CD1c-positive myeloid dendritic cell (primary cell): ENCODE data around the gene TRIM9.
A peak's percentile ranks its signal among the peaks of the same experiment; 100 is the strongest.

ENCODE experiments used
- DNase-seq: peaks from one replicate; pipeline ENCODE4 v3.0.0-alpha.2; 2016; ENCODE audit errors: extremely low spot score

Gene TRIM9

DNA sequence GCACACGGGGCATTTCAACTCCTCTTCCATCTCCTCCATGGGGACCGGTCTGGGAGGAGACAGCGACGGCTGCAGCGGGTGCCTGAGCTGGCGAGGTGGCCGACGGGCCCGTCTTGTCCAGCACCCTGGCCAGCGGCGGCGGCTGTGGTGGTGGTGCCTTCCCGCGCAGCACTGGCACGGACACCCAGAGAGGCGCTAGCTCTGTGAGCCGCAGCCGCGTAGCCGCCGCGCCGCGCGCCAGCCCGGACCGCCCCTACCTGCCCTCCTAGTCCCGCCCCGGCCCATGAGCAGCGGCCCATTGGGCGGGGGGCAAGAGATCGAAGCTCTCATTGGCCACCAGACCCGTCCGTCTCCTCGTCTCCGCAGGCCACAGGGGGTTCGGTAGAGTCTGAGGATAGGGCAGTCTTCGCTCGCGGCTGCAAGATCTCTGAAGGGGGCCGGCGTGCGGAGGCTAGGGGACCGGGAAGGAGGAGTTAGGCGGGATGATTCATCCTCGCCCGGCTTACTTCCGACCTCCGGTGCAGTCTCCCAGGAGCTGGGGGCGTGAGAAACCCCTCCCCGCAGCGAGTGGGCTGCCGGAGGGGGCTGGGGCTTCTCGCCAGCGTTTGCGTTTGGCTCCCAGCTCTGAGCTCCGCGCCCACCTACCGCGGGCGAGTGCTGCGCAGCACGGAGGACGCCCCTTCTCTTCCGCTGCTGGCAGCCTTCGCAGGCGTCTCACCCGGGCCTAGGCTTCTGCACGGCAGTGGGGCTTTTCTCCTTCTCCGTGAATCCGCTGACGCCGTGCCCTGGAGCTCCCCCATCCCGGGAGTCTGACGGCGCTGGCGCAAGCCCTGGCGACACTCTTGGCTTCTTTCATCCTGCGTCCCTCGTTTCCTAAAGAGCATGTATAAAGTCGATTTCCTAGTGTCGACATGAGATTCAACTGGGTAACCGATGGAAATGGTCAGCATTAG lies at the start of gene TRIM9:
TSS of gene TRIM9 (minus strand) at position 205 of the 953 bp plus-strand sequence. CDS start at position 39, 166 bp downstream.
- peak; percentile 86 for DNase-seq

DNA sequence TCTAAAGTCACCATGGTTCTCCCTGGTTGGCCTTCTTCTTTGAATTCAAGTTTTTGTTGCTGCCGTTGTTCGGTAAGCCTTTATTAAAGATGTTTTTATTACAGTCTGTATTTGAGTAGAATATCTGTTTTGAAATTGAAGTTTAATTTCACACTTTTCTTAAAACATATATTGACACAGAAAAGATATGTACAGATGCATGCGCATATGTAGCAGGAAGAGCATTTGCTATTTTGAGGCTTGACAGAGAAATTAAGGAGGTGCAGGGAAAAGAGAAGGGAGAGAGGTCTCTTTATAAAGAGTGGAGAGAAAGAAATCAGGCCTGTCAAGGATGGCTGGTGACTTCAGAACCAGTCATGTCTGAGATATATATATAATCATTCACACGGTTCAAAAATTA lies 46.0 kb upstream of the TRIM9 start:
- no peak for DNase-seq

DNA sequence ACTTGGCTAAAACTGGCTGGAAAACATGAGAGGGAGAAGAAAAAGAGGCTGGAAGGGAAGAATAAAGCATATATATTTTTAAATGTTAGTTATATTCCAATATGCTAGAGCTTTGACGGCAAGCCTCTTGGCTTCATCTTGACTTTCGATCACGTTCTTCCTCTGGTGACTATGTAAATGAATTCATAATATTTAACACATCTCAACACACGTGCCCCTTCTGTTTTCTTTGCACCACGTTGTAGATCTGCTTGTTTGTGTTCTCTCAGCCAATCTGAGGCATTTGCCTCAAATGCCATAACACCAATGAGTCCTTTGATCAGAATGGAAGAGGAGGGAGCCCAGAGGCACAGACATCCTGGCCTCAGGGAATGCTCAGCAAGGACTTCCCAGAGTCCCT lies 45.4 kb upstream of the TRIM9 start:
- no peak for DNase-seq

DNA sequence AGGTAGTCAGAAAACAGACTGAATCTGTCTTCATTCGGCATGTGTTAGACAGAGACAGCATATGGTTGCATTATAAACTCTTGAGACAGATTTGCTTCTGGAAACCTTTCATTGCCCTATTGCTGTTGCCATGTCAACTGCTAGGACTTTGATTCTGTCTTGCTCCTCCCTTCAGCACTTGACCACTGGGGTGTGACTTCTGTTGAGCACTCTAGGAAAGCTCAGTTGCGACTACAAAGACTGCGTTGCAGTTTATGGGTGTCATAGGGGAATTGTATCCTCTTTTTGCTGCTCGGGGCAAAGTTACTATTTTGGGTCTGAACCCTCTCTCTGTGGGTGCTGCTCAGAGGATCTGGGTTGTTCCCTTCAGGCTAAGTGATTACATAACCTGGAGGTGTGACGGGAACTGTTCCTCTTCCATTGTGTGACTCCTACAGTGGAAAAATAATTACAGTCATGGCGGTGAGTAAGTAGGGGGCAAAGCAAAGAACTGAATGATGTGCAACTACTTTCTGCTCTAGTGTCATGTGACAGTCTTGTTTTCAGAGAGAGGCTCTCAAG lies 44.3 kb upstream of the TRIM9 start:
- DNase-seq = peak; percentile 39

DNA sequence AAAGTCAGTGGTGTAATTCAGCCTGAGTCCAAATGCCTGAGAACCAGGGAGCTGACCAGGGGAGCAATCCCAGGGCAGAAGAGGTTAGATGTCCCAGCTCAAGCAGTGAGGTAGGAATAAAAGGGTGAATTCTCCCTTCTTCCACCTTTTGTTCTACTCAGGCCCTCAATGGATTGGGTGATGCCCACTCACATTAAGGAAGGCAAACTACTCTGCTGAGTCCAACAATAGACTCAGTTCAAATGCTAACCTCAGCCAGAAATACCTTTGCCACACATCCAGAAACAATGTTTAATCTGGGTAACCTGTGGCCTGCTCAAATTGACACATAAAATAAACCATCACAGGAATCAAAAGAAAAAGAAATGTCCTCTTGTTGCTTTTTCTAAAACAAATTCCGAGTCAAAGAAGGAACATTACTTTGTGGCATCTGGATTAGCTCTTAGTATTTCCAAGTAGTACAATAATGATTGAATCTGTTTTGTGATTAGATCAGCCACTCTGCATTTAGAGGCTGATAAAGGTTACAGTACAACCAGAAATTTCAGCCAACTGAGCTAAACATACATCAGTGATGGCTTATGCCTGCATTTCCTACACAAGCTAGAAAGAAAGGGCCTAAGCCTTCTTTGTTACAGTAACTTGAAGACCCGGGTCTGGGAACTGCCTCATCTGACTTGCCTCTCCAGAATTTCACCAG lies 43.6 kb upstream of the TRIM9 start:
- DNase-seq = no peak

DNA sequence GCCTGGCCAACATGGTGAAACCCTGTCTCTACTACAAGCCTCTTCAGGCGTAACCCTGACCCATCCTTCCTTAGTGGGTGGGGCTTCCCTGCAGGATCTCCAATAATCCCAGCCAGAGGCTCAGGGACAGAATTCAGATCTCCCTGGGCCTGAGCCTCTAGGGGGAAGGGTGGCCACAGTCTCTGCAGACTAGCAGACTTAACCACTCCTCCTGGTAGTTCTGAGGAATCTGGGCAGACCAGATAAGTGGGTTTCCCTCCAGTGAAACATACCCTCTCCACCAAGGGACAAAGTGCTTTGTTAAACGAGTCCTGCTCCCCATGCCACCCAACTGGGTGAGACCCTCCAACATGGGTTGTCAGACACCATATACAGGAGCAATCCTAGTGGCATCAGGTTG lies 36.6 kb upstream of the TRIM9 start:
- DNase-seq = no peak

DNA sequence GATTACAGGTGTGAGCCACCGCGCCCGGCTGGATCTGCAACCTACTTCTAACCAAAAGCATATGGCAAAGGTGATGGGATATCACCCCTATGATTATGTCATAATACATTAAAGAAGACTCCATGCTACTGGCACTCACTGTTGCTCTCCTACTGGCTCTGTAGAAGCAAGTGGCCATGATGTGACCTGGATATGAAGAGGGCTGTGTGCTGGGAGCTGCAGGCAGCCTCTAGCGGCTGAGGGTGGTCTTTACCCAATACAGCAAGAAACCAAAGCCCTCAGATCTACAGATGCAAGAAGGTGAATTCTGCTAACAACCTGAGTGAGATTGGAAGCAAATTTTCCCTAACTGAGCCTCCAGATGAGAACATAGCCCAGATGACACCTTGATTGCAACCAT lies 34.2 kb upstream of the TRIM9 start:
- no peak for DNase-seq

DNA sequence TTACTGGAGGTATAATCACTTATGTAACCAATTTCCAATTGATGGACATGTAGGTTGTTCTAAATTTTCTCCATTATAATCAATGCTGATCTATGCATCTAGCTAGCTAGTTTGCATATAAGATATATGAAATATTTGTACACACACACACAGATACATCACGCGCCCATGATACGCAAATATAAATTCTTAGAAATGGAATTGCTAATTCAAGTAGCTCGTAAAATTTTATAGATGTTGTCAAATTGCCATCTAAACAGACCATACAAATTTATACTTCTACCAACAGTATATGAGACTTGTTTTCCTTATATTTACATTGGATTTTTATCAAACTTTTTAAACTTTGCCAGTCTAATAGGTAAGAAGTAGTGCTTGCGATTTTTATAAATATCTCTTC lies 29.1 kb upstream of the TRIM9 start:
- no peak for DNase-seq

DNA sequence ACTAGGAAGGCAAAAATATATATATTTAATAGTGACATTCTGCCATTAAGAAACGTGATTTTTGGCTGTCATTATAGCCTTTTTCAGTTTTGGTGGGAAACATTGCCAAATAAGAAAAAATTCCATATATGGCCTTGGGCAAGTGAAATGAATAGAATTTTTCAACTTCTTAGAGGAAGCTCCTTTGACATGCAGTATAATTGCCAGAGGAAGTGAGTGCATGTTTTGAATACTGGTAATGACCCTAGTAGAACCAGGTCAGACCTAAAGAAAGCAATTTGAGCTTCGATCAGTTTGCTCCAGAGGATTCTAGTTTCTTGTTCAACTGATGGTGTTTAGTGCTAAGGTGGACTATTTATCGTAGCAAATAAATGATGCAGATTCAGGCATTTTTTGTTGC lies 26.2 kb upstream of the TRIM9 start:
- DNase-seq = no peak

DNA sequence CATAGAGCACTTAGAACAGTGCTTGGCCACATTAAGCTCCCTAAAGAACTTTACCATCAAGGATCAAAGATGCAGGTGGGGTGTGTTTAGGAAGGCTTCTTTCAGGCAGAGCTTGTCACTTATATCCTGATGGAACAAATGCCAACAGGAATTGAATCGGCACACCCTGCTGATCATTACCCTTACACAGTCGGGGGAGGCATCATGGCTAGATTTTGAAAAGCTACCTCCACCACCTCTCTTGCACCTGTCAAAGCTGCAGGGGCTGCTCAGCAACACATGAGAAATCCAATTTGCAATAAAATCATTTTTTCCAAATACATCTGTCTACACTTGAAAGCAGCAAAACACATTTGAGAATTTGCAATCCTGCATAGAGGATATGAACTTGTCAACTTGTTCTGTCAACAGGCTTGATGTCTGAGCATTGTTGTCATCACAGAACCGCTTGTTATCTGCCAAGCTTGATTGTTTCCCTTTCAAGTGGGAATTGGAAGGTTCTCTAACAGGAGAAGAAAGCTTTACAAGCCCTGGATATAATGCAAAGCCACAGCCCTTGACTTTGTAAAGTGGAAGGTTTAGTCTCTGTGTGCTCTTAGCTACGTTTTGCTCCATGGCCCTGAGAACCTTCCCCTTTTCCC lies 24.6 kb upstream of the TRIM9 start:
- DNase-seq = no peak

DNA sequence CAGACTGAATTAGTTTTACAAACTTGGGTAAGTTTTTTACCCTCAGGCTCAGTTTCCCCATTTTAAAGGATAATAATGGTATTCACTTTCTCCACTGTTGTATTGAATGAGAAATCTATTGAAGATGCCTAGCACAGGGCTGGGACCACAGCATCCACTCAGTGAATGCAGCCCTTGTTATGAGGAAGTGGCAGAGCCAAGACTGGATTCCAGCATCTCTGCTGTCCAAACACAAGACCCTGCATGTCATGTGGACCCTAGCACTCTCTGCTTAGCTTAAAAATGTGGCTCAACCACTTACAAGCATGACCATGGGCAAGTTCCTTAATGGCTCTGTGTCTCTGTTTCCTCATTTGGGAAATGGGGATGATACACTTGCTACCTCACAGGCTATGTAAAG lies 24.1 kb upstream of the TRIM9 start:
- no peak for DNase-seq

DNA sequence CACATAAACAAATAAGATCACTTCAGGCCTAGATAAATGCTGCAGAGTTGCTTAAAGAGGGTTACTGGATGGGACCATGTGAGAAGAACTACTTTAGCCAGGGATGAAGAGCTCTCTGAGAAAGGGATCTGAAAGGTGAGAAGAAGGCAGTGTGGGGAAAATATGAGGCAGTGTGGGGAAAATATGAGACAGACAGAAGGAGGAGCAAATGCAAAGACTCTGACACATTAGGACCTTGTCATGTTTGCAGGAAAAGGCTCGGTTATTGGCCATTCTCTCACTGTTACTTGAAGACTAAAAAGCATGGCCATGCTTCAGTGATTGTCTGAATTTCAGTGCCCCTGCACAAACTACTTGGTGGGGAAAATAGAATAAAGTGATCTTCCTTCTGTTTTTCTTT lies 22.7 kb upstream of the TRIM9 start:
- DNase-seq = no peak

DNA sequence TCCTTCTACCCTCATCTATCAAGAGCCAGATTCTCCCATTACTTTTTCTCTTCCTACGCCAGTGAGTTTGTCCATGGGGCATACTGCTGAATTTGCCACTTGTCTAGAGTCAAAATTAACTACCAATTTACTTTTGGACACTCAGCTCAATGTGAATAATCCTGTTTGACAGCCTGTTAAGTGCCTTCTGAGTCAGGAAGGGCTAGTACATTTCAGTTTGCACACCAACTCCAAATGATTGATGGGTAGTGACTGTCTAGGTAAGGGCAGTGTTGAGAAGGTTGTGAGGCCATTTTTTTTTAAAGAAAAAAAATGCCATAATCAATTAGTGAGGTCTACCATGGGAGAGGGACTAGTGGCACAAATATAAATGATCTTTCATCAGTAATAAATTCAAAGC lies 21.8 kb upstream of the TRIM9 start:
- DNase-seq = no peak

DNA sequence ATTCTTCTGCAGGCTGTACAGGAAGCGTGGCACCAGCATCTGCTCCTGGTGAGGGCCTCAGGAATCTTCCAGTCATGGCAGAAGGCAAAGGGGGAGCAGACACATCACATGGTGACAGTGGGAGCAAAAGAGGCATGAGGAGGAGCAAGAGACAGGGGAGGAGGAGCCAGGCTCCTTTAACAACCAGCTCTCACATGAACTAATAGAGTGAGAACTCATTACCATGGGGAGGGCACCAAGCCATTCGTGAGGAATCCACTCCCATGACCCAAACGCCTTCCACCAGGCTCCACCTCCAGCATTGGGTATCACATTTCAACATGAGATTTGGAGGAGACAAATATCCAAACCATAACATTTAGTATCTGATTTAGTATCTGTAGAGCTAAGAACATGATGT lies 14.7 kb upstream of the TRIM9 start:
- no peak for DNase-seq

DNA sequence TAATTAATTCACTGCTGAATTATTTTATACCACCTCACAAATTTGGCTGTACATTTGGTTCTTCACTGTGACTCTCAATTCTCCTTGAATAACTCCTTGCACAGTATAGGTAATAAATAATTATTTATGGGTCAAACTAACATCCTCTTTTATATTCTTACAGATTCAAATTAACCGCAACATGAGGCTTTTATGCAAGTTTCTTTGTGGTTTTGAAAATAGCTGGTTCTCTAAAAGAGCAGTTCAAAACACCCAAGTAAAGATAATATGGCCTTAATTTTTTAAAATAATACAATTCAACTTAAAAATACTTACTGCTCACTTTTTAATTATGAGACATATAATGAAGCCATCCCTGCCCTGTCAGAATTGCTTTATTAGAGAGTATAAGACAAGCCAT lies 12.9 kb upstream of the TRIM9 start:
- DNase-seq = no peak

DNA sequence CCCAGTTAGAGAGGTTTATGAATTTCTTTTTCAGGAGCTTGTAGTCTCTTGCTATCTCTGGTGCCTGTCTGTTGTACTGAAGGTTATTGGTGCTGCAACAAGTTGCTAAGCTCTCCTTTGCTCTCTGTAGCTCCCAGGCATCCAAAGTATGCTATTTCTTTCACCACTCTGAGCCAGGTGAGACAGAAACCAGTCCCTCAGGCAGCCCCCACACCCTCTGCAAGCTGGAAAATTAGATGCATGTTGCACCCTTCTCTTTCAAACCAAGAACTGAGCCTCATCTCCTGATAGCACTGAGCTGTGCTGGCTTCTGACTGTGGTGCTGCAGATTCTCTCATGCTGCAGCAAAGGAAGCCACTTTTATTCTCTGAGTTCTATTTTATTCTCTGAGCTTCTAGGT lies 9.6 kb upstream of the TRIM9 start:
- DNase-seq = no peak

DNA sequence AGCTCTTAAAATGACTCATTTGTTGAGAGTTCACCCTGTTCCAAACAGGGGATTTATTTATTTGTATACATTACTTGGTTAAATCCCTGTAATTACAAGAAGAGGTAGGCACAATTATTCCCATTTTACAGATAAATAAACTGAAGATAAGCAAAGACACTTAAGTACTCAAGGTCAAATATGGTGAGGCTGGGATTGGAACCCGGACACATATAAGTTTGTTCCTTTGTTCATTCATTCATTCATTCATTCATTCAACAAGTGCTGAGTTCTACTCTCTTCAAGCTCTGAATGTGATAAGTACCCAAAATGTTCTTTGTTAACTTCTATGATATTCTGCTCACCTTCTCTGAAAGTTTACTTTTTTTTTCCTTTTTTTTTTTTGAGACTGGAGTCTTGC lies 2.4 kb upstream of the TRIM9 start:
- no peak for DNase-seq

DNA sequence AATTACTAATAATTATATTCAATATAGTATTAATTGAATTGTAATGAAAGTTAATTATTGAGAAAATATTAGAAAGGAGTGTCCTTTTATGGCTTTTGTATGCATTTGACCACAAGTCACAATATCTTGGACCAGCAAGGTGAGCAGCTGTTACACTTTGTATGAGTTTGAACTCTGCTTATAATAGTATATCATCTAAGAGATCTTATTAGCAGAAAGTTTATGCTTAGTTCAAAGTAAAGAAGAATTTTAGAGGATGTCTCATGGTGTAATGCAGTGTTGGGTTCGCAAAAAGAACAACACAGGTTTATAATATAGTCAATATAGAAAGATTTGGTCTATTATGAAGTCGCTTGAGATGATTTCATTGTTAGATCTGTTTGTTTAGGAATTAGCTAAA lies 2.0 kb upstream of the TRIM9 start:
- no peak for DNase-seq

DNA sequence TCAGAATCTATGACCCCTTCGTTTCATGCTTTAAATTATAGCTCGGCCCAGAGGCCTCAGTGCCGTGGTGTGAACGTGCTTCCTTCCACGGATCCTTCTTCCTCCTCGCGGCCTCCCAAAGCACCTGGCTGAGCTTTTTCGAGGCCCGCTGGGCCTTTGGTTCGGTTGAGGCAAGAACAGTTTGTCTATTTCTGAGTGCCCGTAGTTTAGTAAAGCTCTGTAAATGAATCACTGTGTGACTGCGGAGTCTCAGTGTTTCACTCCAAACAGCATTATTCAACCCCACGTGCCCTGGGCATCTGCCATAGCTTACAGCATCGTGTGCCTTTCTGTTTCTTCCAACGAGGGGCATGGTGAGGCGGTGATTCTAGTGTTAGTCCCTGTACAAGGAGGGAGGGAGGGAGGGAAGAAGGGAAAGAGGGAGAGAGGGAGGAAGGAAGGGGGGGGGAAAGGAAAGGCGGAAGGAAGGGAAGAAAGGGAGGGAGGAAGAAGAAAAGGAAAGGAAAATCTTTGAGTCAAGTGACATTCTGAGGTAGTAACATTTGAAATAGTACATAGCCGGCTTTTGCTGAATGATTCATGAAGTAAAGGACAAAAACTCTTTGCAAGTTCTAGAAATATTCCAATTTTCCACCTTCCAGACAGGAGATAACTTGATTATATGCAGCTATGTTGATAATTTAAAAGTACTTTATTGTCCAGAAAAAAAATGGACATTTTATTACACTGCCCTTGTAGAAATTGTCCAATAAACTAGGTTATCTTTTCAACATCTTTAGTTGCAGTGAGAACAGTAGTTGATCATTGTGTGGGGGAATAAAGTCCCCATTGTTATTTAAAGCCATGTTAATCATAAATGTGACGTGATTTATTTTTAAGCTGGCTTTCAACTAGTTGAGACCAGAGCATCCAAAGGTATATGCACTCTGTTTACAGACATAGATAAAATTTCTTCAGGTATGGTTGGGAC lies 1.2 kb upstream of the TRIM9 start:
- DNase-seq = peak; percentile 17

DNA sequence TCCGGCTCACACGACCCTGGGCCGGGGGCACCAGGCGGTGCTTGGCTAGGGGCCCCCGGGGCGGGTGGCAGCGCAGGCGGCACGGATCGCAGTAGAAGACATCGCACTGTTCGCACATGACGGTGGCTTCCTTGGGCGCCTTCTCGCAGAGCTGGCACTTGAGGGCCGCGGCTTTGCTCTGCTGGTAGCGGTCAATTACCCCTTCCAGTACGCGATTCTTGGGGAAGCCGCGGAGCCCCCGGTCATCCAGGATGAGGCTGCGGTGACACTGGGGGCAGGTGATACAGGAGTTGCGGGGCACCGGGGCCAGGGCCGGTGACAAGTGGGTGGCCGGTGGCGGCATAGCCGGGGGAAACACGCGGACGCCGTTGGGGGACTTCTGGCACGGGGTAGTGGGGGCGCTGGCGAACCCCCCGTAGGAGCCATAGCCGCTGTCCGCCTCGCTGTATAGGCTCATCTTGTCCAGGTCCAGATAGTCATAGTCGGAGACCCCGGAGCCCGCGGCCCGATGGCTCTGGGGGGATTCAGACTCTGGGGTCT lies 553 bp downstream of the TRIM9 start:
- no peak for DNase-seq
